GM18873 (cell line): ENCODE results near the gene DAPK1.
A peak's percentile ranks its signal among the peaks of the same experiment; 100 is the strongest.

ENCODE experiments used
- ATAC-seq: cut with Tn5 transposase; IDR thresholded peaks from one replicate; pipeline ENCODE4 v1.9.1; 2021; ENCODE audit warnings: mild to moderate bottlenecking, moderate library complexity, moderate number of reproducible peaks; ENCODE audit not compliant: unreplicated experiment, low FRiP score

The DAPK1 gene

GRCh38 chr9:87497604-87498045 is at the start of gene DAPK1:
TSS of gene DAPK1 (plus strand) at chr9:87497867. CDS start at chr9:87499078, 1,211 bp downstream.
- peak; percentile 41 for ATAC-seq

GRCh38 chr9:87451149-87451548 is 46.5 kb upstream of the DAPK1 start:
- no peak for ATAC-seq

GRCh38 chr9:87455407-87455806 is 42.3 kb upstream of the DAPK1 start:
- no peak for ATAC-seq

- ATAC-seq: no peak
These were observed 36.4 kb upstream of the DAPK1 start for GRCh38 chr9:87461256-87461655.

GRCh38 chr9:87464110-87464991 is 33.3 kb upstream of the DAPK1 start:
- ATAC-seq: peak; percentile 81

- no peak for ATAC-seq
These were observed 32.7 kb upstream of the DAPK1 start for GRCh38 chr9:87464992-87465378.

- no peak for ATAC-seq
These were observed 31.9 kb upstream of the DAPK1 start for GRCh38 chr9:87465816-87466215.

GRCh38 chr9:87467187-87467586 is 30.5 kb upstream of the DAPK1 start:
- ATAC-seq: no peak

GRCh38 chr9:87469793-87470465 is 27.7 kb upstream of the DAPK1 start:
- no peak for ATAC-seq

GRCh38 chr9:87471746-87472145 is 25.9 kb upstream of the DAPK1 start:
- ATAC-seq: no peak

GRCh38 chr9:87475463-87475862 is 22.2 kb upstream of the DAPK1 start:
- no peak for ATAC-seq

- ATAC-seq: no peak
These were observed 19.3 kb upstream of the DAPK1 start for GRCh38 chr9:87478226-87478992.

- ATAC-seq: peak; percentile 90
These were observed 17.9 kb upstream of the DAPK1 start for GRCh38 chr9:87479801-87480201.

- no peak for ATAC-seq
These were observed 15.5 kb upstream of the DAPK1 start for GRCh38 chr9:87481890-87482855.

GRCh38 chr9:87490225-87490624 is 7.4 kb upstream of the DAPK1 start:
- ATAC-seq: no peak

GRCh38 chr9:87490907-87491306 is 6.8 kb upstream of the DAPK1 start:
- ATAC-seq: no peak

GRCh38 chr9:87491523-87491922 is 6.1 kb upstream of the DAPK1 start:
- no peak for ATAC-seq

- no peak for ATAC-seq
These were observed 5.0 kb upstream of the DAPK1 start for GRCh38 chr9:87492642-87493041.

- no peak for ATAC-seq
These were observed 2.6 kb upstream of the DAPK1 start for GRCh38 chr9:87494970-87495471.
